Spleen (tissue), 7 donors: ENCODE data around the gene TMPRSS4.

Experiments used
- CTCF ChIP-seq, 11 experiments: fragments of 200-600 bp in 7 of 11; fragments of 450-650 bp in 4 of 11; sonication (generic) in 4 of 11; IDR thresholded peaks in 8 of 11; conservative IDR thresholded peaks in 3 of 11; 1 replicate in 7 of 11; 2 replicates in 4 of 11; pipeline versions ENCODE4 v1.4.0 to v1.8.0; 2016 to 2021; ENCODE audit warnings: antibody characterized with exemption in 11 of 11, inconsistent platforms in 4 of 11, mild to moderate bottlenecking in 1 of 11
- POLR2A ChIP-seq, 3 donors: fragments of 450-650 bp; IDR thresholded peaks; one replicate each; pipeline ENCODE4 v1.5.1; 2017; ENCODE audit warnings: antibody characterized with exemption in 3 of 3, mild to moderate bottlenecking in 1 of 3
- POLR2AphosphoS5 ChIP-seq, 3 donors: sonication (generic); formaldehyde crosslinking; IDR thresholded peaks; one replicate each; pipeline ENCODE4 v1.5.1; 2017; ENCODE audit warnings: antibody characterized with exemption in 3 of 3
- donor health status: DM: no; HTN: no; CAD: no; lungs with moderate emphysema.
- donor health status: DM: no; HTN: no; CAD: no.
- donor health status: DM: no; HTN: no; CAD: no.

- TF ChIP-seq CTCF (IDR thresholded peaks at IDR 0.05 in 8 of 11, conservative IDR thresholded peaks at IDR 0.05 in 3 of 11): no peak
- TF ChIP-seq POLR2A (IDR thresholded peaks at IDR 0.05): no peak
- no peak for TF ChIP-seq POLR2AphosphoS5 (IDR thresholded peaks at IDR 0.05)
Observed at GRCh38 chr11:118095493-118095892, 18.6 kb downstream of the TMPRSS4 start.
